ENCODE measurements around the gene NRSN1. TPM values are rescaled to one million over a fixed set of nuclear protein-coding genes. Genes with fewer than 3 reads are reported as not detected.

NRSN1 gene
- total and polyA plus RNA-seq, 2 of the 13 experiments (the other 11 are each of a cell fraction or from before 2014, with no cell fraction given), result not detected

DNA sequence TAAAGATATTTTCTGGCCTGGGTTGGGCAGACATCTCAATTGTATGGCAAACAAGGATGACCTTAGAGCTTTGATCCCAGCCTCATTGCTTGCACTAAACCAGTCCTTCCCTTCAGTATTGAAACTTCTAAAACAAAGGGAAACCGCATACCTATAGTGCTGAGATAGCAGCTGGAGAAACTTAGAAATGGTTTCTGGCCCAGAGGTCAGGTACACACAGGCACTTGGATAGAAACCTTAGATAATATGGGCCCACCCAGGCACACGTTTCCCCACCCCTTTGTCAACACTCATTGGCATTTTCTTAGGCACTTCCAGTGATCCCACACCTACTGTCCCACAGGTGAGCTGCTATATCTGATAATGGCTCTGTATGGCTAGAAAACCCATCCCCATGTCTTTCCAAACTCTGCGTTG lies 22.1 kb downstream of the NRSN1 start (continued):
- TF ChIP-seq NR2C2 (CRISPR knock-in tag; IDR thresholded peaks at IDR 0.05; ENCODE audit: borderline replicate concordance) (0 out of 2 replicates have a peak, but pooled peaks have one; percentile 50), NBN (conservative IDR thresholded peaks at IDR 0.05) (no peak), SSRP1 (CRISPR knock-in tag; IDR thresholded peaks at IDR 0.05) (no peak), ZFP36 (IDR thresholded peaks at IDR 0.05; ENCODE audit: borderline replicate concordance, low read depth, low read length, partially characterized antibody) (no peak), MTF1 (CRISPR knock-in tag; IDR thresholded peaks at IDR 0.05) (no peak), ZEB1 (IDR thresholded peaks at IDR 0.05; ENCODE audit: insufficient replicate concordance, low read depth) (peak; percentile 93), ADNP (CRISPR knock-in tag; IDR thresholded peaks at IDR 0.05) (no peak), FOXP1 (IDR thresholded peaks at IDR 0.05) (no peak), FOXP1 (CRISPR knock-in tag; IDR thresholded peaks at IDR 0.05) (peak; percentile 80; the same call in 1 of the 2 replicates), DR1 (CRISPR knock-in tag; IDR thresholded peaks at IDR 0.05) (no peak; the same call in 1 of the 2 replicates), ZFP82 (CRISPR knock-in tag; IDR thresholded peaks at IDR 0.05; ENCODE audit: borderline replicate concordance) (no peak), ZNF777 (CRISPR knock-in tag; IDR thresholded peaks at IDR 0.05) (no peak), ZMYM3 (CRISPR knock-in tag; IDR thresholded peaks at IDR 0.05) (peak; percentile 50; the same call in 1 of the 2 replicates), NR2F2 (IDR thresholded peaks at IDR 0.05; ENCODE audit: borderline replicate concordance, low read depth) (peak; percentile 98), ZNF274 (CRISPR knock-in tag; IDR thresholded peaks at IDR 0.05) (no peak), THAP11 (CRISPR knock-in tag; IDR thresholded peaks at IDR 0.05) (0 out of 2 replicates have a peak, but pooled peaks have one; percentile 50), ZKSCAN8 (CRISPR knock-in tag; IDR thresholded peaks at IDR 0.05; ENCODE audit: borderline replicate concordance) (0 out of 2 replicates have a peak, but pooled peaks have one; percentile 46), ZMYM4 (CRISPR knock-in tag; IDR thresholded peaks at IDR 0.05) (peak; percentile 52), ZFP1 (CRISPR knock-in tag; IDR thresholded peaks at IDR 0.05) (0 out of 2 replicates have a peak, but pooled peaks have one; percentile 54), ZFX (CRISPR knock-in tag; IDR thresholded peaks at IDR 0.05; ENCODE audit: low read depth) (peak; percentile 61), ZNF441 (CRISPR knock-in tag; IDR thresholded peaks at IDR 0.05; ENCODE audit: borderline replicate concordance) (no peak), ZNF343 (CRISPR knock-in tag; IDR thresholded peaks at IDR 0.05) (peak; percentile 43; the same call in 1 of the 2 replicates), ZNF792 (CRISPR knock-in tag; IDR thresholded peaks at IDR 0.05) (peak; percentile 90), ATF1 (CRISPR knock-in tag; IDR thresholded peaks at IDR 0.05) (peak; percentile 59; the same call in 1 of the 2 replicates)
- TF ChIP-seq, protein P1, sequence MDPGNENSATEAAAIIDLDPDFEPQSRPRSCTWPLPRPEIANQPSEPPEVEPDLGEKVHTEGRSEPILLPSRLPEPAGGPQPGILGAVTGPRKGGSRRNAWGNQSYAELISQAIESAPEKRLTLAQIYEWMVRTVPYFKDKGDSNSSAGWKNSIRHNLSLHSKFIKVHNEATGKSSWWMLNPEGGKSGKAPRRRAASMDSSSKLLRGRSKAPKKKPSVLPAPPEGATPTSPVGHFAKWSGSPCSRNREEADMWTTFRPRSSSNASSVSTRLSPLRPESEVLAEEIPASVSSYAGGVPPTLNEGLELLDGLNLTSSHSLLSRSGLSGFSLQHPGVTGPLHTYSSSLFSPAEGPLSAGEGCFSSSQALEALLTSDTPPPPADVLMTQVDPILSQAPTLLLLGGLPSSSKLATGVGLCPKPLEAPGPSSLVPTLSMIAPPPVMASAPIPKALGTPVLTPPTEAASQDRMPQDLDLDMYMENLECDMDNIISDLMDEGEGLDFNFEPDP (CRISPR knock-in tag; conservative IDR thresholded peaks at IDR 0.05), result no peak
- TF ChIP-seq, protein P2, sequence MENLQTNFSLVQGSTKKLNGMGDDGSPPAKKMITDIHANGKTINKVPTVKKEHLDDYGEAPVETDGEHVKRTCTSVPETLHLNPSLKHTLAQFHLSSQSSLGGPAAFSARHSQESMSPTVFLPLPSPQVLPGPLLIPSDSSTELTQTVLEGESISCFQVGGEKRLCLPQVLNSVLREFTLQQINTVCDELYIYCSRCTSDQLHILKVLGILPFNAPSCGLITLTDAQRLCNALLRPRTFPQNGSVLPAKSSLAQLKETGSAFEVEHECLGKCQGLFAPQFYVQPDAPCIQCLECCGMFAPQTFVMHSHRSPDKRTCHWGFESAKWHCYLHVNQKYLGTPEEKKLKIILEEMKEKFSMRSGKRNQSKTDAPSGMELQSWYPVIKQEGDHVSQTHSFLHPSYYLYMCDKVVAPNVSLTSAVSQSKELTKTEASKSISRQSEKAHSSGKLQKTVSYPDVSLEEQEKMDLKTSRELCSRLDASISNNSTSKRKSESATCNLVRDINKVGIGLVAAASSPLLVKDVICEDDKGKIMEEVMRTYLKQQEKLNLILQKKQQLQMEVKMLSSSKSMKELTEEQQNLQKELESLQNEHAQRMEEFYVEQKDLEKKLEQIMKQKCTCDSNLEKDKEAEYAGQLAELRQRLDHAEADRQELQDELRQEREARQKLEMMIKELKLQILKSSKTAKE (CRISPR knock-in tag; IDR thresholded peaks at IDR 0.05; ENCODE audit: borderline replicate concordance), result peak; percentile 74; the same call in 1 of the 2 replicates
- TF ChIP-seq, protein P3, sequence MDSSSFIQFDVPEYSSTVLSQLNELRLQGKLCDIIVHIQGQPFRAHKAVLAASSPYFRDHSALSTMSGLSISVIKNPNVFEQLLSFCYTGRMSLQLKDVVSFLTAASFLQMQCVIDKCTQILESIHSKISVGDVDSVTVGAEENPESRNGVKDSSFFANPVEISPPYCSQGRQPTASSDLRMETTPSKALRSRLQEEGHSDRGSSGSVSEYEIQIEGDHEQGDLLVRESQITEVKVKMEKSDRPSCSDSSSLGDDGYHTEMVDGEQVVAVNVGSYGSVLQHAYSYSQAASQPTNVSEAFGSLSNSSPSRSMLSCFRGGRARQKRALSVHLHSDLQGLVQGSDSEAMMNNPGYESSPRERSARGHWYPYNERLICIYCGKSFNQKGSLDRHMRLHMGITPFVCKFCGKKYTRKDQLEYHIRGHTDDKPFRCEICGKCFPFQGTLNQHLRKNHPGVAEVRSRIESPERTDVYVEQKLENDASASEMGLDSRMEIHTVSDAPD (CRISPR knock-in tag; IDR thresholded peaks at IDR 0.05), result peak; percentile 94
- TF ChIP-seq, protein P4, sequence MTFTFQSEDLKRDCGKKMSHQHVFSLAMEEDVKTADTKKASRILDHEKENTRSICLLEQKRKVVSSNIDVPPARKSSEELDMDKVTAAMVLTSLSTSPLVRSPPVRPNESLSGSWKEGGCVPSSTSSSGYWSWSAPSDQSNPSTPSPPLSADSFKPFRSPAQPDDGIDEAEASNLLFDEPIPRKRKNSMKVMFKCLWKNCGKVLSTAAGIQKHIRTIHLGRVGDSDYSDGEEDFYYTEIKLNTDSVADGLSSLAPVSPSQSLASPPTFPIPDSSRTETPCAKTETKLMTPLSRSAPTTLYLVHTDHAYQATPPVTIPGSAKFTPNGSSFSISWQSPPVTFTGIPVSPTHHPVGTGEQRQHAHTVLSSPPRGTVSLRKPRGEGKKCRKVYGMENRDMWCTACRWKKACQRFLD (CRISPR knock-in tag; IDR thresholded peaks at IDR 0.05; ENCODE audit: borderline replicate concordance), result no peak; the same call in 1 of the 2 replicates
